HTERT RPE-1 (cell line): ENCODE data around the gene OPN4.

Experiments
- in situ Hi-C: fragments of 300-500 bp; cut with MboI; formaldehyde crosslinking; loops from 4 replicates; pipeline ENCODE4 v1.14.3; 2020; ENCODE audit warnings: low sequenced_read_pairs

OPN4 gene

GRCh38 chr10:86698207-86698940 is 44.0 kb downstream of the OPN4 start:
- in situ Hi-C loops = no loop called here

DNA sequence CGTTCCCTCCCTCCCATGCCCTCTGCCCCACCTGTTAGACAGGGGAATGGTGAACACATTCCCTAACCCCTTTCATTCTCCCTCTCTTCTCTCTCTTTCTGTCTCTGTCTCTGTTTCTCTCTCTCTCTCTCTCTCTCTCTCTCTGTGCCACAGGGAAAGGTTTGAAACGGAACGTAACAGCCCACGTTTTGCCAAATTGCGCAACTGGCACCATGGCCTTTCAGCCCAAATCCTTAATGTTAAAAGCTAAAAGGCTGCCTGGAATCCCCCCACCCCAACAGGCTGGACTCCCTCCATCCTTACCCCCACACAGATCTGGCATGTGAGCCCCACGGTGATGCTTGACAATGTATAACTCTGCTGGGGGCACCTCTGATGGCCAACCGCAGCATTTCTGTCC is 44.8 kb downstream of the OPN4 start:
- in situ Hi-C loops = no loop called here

DNA sequence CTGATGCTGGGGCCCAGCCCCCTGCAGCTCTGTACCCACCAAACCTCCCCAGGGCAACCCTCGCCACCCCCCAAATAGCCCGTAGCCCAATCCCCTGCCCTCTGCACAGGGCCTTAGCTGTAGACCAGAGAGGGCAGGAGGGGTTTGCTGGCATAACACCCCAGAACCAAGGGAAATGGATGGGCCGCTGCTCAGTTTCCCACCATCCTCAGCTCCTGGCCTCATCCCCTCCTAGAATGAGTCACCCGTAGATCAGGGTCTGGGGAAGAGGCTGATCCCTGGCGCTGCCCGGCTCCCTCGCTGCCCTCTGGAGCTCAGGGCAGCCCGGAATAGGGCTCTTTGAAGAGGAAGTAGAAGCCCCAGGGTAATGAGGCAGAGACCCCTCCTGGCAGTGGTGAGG is 45.2 kb downstream of the OPN4 start:
- in situ Hi-C loops = no loop called here

- in situ Hi-C loops = no loop called here
Observed at GRCh38 chr10:86699991-86700840, 45.9 kb downstream of the OPN4 start.

DNA sequence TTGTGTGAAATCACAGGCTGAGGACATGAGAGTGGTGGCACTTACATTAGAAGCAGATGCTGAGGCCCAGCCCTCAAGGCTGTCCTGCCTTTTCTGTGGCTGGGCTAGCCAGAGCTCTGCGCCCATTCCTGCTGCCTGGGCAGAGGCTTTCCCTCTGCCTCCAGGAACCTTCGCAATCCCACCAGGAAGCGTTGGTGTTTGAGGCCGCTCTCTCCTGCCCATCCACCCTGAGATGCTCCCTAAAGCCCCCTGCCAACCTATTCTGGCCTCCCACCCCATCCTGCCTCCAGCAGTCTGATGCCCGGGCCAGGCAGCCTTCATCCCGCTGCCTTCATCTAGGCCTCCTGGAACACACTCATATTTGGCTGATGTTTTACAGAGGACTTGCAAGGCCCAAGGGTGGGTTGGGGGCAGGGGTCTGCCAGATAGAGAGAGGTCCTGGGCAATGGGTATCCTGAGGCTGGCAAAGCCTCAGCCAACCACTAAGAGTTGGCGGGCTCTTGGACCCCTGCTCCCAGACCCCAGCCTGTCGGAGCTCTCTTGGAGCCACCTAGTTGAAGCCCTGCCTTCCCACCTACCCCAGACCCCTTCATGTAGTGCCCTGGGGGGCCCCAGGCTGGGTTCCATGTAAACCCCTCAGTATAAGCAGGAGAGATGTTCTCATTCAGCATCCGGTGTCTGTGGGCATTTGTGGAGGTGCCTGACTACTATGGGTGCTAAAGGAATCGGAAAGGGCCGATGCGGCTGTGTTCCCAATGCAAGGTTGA is 46.7 kb downstream of the OPN4 start:
- in situ Hi-C loops = no loop called here

- in situ Hi-C loops = no loop called here
Observed at GRCh38 chr10:86703176-86703575, 48.8 kb downstream of the OPN4 start.

DNA sequence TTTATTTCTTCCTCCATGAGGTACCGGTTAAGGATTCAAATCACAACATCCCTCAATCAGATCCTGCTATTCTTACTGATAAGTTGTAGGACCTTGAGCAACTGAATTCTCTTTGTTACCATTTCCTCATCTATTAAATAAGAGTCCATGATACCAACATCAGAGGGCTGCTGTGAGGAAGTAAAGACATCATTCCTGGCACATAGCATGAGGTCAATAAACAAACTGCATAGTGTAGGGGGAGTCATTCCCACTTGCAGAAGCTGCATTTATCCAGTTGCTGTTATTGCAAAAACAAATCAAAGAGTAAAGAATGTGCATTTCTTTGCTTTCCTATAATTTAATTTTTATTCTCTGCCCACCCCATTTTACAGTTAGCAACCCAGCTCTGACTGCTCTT is 50.8 kb downstream of the OPN4 start:
- in situ Hi-C loops = no loop called here

- in situ Hi-C loops = no loop called here
Observed at GRCh38 chr10:86705905-86706304, 51.6 kb downstream of the OPN4 start.

- in situ Hi-C loops = no loop called here
Observed at GRCh38 chr10:86706401-86706841, 52.1 kb downstream of the OPN4 start.

- in situ Hi-C loops = no loop called here
Observed at GRCh38 chr10:86706977-86707376, 52.6 kb downstream of the OPN4 start.

- in situ Hi-C loops = no loop called here
Observed at GRCh38 chr10:86707505-86707904, 53.2 kb downstream of the OPN4 start.

DNA sequence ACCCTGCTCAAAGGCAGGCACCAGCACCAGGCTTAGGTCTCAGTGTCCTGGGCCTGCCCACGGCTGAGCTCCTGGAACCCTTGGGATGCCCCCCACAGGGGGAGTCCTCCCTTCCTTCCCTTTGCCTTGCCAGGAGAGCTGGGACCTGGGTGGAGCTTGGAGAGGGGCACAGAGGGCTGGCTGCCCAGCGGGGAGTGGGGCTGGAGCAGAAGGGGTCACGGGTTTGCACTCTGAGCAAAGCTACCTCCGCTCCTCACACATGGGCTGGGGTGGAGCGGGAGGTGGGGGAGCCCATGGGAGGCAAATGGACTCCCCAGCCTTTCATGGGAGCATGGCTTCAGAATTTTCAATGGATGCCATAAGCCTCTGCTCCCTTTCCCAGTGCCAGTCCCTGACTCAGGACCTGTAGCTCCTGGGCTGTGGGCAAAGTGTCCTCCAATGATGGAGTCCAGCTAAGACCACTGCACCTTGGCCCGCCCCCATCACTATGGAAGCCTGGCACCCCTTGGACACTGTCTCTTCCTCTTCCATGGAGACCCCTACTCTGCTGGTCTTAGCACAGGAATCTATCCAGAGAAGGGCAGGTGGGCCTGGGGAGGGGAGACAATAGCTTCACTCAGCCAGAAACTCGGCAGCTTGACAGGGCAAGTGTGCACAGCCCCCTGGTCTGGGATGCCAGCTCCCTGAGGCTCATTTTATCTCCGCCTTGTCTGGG is 53.9 kb downstream of the OPN4 start:
- in situ Hi-C loops = no loop called here

GRCh38 chr10:86708783-86709380 is 54.5 kb downstream of the OPN4 start:
- in situ Hi-C loops = no loop called here

DNA sequence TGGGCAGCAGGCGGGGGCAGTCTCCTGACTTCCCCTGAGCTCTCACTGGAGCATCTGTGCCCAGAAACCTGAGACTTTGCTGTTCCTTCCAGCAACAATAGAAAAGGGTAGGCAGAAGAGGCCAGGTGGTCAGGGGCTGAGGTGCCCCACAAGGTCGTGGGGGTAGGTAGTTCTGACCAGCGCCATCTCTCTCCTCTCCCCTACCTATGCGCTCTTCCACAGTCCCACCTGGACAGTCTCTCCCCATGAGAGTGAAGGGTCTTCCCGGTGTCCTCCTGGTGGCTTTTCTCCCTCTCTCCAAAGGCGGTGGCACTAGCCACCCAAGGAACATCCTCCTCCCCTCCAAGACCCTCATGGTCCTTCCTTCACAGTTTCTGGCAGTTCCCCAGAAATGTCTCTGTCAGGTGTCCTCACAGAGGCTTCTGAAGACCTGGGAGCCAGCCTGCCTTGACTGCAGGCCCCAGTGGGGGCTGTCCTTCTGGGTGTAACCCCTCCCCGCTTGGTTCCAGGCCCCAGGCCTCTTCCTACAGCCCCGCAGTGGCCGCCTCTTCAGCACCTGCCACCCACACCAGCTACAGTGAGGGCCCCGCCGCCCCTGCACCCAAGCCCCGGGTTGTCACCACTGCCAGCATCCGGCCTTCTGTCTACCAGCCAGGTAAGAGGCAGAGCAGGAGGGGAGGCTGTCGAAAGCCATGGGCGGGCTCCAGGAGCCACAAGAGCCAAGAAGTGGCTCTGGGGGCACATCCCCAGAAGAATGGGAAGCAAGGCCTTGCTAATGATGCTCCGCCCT is 55.2 kb downstream of the OPN4 start:
- in situ Hi-C loops = no loop called here

GRCh38 chr10:86710987-86711512 is 56.7 kb downstream of the OPN4 start:
- in situ Hi-C loops = no loop called here

GRCh38 chr10:86711513-86712316 is 57.4 kb downstream of the OPN4 start:
- in situ Hi-C loops = no loop called here

DNA sequence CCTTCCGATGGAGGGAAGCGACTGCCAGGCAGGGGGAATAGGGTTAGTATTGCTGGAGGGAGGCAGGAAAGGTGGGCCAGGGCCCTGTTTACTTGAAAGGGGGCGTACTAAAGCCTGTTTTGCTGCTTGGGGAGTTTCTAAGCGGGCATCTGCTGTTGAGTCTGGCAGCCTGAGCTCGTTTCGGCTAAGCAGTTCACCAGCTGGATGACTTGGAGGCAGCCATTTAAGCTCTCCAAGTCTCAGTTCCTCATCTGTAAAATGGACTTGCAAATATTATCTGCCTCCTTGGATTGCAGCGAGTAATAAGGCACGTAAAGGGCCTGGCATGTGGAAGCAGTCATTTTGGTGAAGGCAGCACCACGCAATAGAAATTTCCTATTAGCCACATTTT is 58.0 kb downstream of the OPN4 start:
- in situ Hi-C loops = no loop called here

DNA sequence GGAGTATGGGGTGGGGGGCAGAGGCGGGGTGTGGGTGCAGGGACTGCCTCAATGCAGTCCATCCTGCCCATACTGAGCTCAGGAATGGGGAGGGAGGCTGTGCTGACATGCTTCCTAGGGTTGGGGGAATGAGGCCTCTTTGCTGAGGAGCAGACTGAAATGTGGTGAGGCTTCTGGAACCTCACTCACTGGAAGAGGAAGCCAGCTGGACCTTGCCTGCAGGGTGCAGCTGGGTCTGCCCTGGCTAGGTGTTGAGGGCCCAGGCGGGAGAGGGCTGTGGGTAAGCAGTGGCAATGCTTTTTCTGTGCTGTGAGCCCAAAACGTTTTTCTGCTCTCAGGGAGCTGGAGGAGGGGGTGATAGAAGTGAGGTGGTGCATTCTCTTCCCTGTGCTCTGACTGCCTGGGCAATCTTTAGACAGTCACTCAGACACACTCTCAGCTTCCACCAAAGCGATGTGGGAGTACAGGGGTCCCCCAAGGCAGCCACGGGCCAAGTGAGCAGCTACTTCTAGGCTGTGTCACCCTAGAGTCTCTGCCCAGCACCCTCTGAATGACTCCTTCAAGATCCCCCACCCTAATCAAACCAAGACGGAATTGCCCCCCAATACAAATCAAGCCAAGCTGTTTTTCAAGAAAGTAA is 60.9 kb downstream of the OPN4 start:
- in situ Hi-C loops = no loop called here
